GM12873 (cell line): ENCODE measurements around the gene ANO2.

ENCODE experiments used
- TF ChIP-seq, protein P1 (sequence below): IDR thresholded peaks from 2 replicates; pipeline ENCODE4 v1.5.1; 2012; ENCODE audit warnings: low read depth, mild to moderate bottlenecking, moderate library complexity, low read length, control low read depth; ENCODE audit not compliant: insufficient read depth; ENCODE audit errors: missing control alignments

The ANO2 gene

DNA sequence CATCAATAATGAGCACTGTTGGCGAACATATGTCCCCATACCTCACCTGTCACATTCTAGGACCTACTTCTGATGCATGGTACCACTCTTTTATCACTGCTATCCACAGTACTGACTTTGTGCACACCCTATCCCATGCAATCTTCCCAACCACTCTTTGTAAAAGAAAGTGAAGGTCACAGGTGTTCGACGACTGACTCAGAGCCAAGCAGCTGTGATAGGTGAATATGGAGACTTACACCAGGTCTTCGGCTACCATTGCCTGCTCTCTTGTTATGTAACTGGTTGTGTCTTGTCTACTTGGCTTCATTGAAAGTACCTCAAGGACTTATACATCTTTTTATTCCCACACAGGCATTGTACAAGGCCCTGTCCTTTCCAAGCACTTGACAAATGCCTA is 169.0 kb downstream of the ANO2 start:
- TF ChIP-seq, protein P1, sequence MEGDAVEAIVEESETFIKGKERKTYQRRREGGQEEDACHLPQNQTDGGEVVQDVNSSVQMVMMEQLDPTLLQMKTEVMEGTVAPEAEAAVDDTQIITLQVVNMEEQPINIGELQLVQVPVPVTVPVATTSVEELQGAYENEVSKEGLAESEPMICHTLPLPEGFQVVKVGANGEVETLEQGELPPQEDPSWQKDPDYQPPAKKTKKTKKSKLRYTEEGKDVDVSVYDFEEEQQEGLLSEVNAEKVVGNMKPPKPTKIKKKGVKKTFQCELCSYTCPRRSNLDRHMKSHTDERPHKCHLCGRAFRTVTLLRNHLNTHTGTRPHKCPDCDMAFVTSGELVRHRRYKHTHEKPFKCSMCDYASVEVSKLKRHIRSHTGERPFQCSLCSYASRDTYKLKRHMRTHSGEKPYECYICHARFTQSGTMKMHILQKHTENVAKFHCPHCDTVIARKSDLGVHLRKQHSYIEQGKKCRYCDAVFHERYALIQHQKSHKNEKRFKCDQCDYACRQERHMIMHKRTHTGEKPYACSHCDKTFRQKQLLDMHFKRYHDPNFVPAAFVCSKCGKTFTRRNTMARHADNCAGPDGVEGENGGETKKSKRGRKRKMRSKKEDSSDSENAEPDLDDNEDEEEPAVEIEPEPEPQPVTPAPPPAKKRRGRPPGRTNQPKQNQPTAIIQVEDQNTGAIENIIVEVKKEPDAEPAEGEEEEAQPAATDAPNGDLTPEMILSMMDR = no peak

DNA sequence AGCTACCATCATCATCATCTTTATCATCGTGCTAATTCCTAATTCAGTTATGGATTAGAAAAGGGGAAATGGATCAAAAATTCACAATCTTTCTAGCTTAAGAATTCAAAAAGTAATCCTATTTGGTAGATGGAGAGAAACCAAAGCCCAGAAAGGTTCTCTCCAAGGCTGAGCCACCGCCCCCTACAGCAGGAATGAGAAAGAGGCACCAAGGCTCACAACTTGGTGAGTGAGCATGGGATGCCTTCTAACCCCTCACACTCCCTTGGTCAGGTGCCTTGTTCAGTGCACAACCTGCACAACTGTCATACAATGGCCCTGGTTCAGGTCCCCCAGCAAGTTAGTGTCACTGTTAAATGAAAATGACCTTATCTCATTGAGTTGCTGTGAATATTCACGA is 171.5 kb downstream of the ANO2 start:
- TF ChIP-seq, protein P1 = no peak

GRCh38 chr12:5771756-5772155 is 173.3 kb downstream of the ANO2 start:
- TF ChIP-seq, protein P1 = no peak

DNA sequence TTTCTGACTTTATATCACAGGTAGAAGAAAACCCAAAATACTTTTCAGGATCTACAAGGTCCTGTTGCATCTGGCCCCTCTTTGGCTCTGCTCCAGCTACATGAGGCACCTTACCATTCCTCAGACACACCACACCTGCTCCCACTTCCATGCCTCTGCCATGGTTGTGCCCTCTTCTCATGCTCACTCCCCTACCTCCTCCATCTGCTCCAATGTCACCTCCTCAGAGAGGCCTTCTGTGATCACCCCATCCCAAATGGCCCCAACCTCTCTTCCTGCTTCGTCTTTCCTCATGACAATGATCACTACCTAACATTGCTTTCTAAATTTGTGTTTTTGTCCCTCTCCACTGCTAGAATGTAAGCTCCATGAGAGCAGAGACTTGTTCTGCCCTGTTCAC is 174.3 kb downstream of the ANO2 start:
- TF ChIP-seq, protein P1 = no peak

DNA sequence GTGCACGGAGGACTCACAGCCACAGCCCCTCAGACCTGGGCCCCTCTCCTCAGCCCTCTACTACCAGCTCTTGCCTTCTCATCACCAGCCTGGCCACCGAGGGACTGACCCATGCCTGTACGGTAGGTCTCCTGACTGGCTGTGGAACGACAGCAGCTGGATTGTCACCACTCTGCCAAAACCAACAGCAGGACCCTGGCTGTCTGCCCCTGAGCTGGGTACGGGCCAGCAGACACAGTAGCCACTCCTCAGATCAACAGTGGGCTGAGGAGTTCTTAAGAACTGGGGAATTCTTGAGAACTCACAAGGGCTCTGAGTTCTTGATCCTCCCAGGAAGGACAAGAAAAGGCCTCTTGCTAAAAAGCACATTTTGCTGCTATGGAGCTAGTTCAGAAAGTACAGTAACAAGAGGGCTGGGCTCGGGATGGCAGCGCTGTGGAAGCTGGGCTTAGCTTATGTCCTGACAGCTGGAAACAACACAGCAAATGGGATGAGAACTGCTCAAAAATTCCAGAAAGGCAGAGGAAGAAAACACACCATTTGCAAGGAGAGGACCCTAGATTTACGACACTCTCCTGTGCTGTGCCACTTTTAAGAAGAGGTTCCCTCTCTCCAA is 176.4 kb downstream of the ANO2 start:
- TF ChIP-seq, protein P1 = no peak

GRCh38 chr12:5768171-5768570 is 176.9 kb downstream of the ANO2 start:
- TF ChIP-seq, protein P1 = no peak

DNA sequence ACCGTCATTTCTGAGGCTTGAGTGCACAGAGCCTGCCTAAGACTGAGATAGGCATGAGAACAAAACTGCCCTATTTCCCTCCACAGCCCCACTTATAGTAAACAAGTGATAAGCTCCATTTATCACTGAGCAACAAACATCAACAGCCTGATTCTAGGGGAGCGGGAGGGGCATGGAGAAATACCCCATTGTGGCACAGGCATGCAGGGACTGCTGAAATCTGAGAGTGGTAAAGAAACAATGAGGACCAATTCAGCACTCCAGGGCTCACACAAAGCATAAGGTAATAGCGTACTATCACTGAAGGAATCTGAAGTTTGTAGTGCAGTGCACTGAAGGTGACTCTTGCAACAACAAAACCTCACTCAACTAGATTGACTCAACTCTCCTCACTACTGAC is 186.7 kb downstream of the ANO2 start:
- TF ChIP-seq, protein P1 = no peak
